C4-2B (cell line): Measurements from ENCODE around the gene TRIM67.

Source experiments
- ZFX ChIP-seq: fragments of 450-650 bp; IDR thresholded peaks from 2 replicates; pipeline ENCODE4 v1.6.1; 2017
- TF ChIP-seq, protein P1 (sequence below): fragments of 450-650 bp; conservative IDR thresholded peaks from 2 replicates; pipeline ENCODE4 v1.5.1; 2017; ENCODE audit warnings: mild to moderate bottlenecking

DNA sequence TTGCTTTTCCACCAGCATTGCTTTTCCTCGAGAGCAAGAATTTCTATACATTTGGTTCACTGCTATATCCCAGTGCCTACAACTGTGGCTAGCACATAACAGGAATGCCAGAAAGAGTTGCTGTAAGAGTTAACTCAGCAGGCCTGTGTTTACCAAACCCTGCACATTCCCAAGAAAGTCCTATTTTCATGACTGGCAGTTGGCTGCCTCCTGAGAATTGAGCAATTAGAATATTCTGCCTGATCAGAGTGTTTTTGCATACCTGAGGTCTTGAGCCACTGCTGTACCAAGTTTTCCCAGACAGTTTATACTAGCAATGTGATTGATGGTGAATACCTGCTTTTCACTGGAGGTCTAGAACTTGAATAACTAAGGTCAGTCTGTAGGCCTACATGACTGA lies 76.4 kb downstream of the TRIM67 start:
- TF ChIP-seq, protein P1, sequence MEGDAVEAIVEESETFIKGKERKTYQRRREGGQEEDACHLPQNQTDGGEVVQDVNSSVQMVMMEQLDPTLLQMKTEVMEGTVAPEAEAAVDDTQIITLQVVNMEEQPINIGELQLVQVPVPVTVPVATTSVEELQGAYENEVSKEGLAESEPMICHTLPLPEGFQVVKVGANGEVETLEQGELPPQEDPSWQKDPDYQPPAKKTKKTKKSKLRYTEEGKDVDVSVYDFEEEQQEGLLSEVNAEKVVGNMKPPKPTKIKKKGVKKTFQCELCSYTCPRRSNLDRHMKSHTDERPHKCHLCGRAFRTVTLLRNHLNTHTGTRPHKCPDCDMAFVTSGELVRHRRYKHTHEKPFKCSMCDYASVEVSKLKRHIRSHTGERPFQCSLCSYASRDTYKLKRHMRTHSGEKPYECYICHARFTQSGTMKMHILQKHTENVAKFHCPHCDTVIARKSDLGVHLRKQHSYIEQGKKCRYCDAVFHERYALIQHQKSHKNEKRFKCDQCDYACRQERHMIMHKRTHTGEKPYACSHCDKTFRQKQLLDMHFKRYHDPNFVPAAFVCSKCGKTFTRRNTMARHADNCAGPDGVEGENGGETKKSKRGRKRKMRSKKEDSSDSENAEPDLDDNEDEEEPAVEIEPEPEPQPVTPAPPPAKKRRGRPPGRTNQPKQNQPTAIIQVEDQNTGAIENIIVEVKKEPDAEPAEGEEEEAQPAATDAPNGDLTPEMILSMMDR: no peak
- TF ChIP-seq ZFX: no peak
